T-helper 2 cell (primary cell): Measurements from ENCODE around the gene SYNM.
"Not testable (repeated sequence)": the region's sequence is repeated elsewhere in the genome, so short reads cannot be mapped to it uniquely, and the experiment has no call there.

Source experiments
- DNase-seq, 5 experiments: peaks; one replicate each; pipeline versions ENCODE4 v3.0.0 to v3.0.0-alpha.2; 2012 to 2022
- total RNA-seq, 2 donors: gene quantifications; one replicate each; lab custom pipeline; 2026; lab: John Stamatoyannopoulos, UW

The SYNM gene, protein sequence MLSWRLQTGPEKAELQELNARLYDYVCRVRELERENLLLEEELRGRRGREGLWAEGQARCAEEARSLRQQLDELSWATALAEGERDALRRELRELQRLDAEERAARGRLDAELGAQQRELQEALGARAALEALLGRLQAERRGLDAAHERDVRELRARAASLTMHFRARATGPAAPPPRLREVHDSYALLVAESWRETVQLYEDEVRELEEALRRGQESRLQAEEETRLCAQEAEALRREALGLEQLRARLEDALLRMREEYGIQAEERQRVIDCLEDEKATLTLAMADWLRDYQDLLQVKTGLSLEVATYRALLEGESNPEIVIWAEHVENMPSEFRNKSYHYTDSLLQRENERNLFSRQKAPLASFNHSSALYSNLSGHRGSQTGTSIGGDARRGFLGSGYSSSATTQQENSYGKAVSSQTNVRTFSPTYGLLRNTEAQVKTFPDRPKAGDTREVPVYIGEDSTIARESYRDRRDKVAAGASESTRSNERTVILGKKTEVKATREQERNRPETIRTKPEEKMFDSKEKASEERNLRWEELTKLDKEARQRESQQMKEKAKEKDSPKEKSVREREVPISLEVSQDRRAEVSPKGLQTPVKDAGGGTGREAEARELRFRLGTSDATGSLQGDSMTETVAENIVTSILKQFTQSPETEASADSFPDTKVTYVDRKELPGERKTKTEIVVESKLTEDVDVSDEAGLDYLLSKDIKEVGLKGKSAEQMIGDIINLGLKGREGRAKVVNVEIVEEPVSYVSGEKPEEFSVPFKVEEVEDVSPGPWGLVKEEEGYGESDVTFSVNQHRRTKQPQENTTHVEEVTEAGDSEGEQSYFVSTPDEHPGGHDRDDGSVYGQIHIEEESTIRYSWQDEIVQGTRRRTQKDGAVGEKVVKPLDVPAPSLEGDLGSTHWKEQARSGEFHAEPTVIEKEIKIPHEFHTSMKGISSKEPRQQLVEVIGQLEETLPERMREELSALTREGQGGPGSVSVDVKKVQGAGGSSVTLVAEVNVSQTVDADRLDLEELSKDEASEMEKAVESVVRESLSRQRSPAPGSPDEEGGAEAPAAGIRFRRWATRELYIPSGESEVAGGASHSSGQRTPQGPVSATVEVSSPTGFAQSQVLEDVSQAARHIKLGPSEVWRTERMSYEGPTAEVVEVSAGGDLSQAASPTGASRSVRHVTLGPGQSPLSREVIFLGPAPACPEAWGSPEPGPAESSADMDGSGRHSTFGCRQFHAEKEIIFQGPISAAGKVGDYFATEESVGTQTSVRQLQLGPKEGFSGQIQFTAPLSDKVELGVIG (N-terminal part only)
- total RNA-seq, result 1.2 to 5.5 reads per million in 2 donors

DNA sequence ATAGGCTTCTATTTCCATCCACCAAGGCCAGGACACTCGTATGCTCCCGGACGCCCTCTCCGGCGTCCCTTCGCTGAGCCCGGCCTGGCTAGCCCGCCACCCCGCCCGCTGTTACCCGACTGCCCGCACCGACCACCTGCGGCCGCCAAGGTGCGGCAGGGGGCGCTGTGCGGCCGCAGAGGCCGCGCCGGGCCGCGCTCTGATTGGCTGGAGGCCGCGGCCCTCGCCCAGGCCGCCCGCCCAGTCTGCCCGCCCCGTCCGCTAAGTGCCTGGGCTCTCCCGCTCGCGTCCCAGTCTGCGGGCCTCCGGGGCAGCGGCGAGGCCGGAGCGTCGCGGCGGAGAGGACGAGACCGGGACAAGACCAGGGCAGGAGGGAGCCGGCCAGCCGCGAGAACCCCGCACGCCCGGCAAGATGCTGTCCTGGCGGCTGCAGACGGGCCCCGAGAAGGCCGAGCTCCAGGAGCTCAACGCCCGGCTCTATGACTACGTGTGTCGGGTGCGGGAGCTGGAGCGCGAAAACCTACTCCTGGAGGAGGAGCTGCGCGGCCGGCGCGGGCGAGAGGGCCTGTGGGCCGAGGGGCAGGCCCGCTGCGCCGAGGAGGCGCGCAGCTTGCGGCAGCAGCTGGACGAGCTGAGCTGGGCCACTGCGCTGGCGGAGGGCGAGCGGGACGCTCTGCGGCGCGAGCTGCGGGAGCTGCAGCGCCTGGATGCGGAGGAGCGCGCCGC lies at the start of gene SYNM:
SYNM (plus strand) TSS at position 293 of the 726 bp plus-strand sequence; CDS start at position 413, 120 bp downstream.
- DNase-seq, result peak in 1 of 5 experiments; percentile 23

DNA sequence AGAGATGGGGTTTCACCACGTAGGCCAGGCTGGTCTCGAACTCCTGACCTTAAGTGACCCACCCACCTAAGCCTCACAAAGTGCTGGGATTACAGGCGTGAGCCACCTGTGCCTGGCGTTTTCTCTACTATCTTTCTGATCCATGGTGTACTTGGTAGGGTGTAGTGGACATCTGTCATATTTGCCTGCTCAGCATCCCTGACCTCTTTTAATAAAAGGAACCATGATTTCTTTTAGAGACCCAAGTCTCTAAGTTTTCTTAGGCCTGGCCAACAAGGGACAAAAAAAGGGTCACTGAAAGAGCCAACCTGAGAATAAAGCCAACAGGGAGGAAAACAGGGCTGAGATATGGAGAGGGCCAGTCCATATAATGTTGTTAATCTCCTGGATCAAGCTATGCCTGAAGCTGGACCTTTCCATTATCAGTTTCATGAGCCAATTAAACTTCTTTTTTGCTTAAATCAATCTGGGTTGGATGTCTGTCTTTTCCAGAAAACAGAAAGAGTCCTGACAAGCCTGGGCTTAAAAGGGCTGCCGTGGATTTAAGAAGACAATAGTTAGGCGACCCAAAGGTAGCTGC lies 49.2 kb upstream of the SYNM start:
- DNase-seq, result no peak

DNA sequence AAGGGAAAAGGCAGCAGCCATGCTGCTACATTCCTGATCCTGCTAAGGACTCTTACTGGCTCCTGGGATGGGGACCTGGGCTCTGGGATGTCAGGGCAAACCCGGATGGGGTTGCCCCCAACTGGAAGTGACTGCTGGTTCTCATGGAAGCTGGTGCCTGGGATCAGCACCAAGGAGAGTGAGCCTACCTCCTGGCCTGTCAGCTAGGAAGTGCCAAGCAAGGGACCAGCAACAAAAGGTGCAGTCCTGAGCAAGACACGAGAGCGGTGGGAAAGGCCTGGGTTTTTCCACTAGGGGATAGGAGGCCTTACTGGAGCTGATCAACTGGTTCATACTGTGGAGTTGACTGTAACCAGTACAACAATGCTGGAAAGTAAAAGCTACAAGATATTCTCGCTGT lies 47.9 kb upstream of the SYNM start:
- DNase-seq, result no peak

DNA sequence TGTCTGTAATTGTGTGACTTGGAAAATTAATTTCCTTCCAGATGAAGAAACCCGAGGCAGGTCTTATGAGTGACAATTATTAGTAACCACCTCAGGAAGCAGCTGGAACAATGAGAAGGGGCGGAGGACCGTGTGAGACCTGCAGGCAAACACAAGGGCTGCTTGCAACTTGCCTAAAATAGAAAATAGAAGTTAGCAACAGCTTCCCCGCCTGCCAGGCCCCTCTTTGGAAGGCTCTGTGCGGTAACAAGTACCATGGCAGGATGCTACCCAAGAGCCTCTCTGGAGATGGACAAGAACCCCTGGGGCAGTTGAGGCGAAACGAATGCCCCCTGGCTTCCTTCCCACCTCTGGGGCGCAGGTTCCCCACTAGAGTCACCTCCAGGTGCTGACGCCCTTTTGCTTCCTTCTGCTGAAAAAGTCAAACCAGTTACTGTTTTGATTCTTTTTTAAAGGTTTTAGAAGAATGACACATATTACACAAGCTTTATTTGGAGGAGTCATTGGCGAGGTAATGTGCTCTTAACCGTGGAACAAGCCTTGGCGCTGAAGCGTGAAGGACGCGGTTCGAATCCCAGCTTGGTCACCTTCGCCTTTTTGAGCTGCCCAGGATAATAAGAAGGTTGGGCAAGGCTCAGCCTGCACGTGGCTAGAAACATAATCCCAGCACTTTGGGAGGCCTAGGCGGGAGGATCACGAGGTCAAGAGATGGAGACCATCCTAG lies 47.0 kb upstream of the SYNM start:
- no peak for DNase-seq

DNA sequence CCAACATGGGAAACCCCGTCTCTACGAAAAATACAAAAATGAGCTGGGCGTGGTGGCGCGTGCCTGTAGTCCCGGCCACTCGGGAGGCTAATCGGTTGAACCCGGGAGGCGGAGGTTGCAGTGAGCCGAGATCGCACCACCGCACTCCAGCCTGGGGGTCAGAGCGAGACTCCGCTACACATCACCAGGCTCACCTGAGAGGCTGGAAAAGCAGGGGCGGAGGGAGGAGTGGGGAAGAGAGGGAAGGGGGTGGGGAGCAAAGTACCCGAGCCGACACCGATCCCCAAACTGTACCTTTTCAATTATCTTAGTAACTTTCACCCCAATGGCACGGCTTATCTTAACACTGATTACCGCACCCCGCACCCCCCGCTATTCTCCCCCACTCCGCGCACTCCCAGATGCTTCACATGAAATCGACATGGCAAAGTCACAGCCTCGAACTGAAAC lies 46.4 kb upstream of the SYNM start:
- DNase-seq, result no peak

DNA sequence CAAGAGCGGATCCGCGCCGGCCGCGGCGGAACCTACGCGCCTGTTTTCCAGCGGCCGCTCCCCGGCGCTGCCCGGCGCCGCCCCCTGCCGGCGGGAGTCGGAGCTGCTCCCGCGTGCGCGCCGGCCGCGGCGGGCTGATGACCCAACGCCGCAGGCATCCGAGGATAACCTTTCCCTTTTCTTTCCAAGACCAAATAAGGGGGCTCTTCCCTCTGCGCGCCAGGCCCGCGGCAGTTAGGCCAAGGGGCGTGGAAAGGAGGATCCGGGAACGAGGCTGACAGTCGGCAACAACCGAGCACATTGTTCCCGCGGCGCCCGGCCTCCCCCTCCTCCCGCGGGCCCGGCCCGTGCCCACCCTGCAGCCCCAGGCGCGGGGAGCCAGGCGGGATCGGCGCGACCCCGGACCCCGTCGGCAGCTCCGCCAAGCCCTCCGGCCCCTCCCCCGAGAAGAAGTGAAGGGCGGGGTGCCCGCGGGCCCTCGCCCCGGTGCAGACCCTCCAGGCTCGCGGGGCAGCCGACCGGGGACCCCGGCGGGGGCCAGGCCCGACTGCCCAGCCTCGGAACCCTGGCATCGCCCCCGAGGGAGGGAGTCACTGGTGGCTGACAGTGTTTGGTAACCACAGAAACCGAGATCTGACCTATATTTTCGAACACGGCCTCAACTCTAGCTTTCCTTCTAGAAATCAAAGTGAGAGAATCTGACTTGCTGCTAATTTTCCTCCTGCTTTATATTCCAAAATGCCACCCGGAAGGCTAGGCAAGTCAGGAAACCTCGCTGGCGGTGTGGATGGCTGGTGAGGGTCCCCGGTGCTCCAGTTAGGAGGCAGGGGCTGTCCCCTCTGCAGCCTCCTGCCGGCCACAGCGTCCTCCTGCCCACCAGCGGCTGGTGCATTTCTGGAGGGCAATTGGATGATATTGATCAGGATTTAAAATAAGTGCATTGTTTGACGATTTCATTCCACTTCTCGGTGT lies 45.6 kb upstream of the SYNM start:
- peak in 2 of 5 experiments; percentile 6 to 39 for DNase-seq

DNA sequence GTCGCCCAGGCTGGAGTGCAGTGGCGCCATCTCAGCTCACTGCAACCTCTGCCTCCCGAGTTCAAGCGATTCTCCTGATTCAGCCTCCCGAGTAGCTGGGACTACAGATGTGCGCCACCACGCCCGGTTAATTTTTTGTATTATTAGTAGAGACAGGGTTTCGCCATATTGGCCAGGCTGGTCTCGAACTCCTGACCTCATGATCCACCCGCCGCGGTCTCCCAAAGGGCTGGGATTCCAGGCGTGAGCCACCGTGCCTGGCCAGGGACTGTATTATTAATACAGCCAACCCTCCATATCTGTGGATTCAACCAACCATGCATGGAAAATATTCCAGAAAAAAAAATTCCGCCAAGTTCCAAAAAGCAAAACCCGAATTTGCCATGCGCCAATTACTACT lies 44.7 kb upstream of the SYNM start:
- DNase-seq, result not testable (repeated sequence)

DNA sequence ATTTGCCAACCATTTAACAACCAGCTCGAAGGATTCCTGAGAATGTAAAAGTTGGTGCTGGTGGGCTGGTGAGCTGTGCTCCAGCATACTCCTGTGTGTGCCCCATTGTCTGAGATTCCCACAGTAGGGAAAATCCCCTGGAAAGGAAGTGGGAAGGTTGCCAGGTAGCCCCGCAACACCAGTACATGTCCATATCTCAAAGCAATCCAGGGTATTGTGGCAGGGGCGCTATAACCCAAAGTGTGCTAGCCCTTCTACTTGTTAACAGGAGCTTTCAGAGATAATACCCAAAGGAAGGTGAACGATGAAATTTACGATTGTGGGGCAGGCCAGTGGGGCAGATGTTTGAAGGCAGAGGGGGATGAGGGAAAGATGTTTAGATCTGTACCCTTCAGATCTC lies 42.7 kb upstream of the SYNM start:
- DNase-seq, result no peak

DNA sequence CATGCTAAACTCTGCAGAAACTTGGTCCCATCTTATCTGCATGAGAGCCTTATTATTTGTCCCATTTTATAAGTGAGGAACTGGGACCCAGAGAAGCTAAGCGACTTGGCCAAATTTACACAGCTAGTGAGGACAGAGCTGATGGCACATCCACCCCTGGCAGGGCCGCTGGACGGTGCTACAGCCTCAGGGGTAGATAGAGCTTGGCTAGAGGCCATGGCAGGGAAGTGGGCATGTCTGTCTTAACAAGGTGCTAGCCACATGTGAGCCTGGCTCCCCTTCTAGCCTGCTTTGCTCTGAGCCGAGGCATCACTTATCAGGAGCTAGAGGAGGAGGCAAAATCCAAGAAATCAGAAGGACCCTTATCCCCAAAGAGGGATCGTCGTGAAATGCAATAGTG lies 36.7 kb upstream of the SYNM start:
- no peak for DNase-seq

DNA sequence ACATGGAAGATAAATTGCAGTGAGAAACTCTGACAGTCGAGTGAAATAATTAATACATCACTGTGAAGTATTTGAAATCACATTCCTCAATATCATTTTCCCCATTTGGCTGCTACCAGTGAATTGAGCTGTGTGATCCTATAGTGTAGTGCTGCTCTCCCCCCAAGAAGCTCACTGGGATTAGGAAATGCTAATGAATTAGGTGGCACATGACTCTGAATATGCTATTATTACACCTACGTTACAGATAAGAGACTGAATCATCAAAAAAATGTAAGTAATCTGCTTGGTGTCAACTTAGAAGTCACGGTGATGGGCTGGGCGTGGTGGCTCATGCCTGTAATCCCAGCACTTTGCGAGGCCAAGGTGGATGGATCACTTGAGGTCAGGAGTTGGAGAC lies 34.7 kb upstream of the SYNM start:
- DNase-seq, result no peak

DNA sequence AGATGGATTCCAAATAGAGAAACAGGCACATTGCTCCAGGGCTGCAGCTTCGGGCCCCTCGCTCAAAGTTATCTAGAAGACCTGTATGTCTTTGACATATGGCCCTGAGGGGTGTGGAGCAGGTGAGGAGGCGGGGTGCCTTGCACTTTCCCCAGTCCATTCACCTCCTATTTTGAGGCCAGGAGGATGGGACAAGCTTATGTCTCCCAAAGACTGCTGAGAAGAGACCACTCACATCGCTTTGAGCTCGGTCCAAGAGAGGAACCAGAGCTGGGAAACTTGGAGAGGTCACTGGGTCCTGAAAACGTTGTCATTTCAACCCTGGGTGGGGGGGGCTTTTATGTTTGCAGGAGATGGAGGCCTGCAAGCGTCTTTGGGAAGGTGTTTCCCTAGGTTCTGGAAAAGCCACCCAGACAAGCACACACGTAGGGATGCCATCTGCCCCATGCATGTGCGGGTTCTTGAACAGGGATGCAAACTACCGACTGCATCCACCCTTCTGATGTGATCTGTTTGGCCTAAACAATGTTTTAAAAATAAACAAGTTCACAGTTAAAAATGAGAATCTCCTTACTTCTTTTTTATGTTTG lies 33.7 kb upstream of the SYNM start:
- DNase-seq, result no peak

DNA sequence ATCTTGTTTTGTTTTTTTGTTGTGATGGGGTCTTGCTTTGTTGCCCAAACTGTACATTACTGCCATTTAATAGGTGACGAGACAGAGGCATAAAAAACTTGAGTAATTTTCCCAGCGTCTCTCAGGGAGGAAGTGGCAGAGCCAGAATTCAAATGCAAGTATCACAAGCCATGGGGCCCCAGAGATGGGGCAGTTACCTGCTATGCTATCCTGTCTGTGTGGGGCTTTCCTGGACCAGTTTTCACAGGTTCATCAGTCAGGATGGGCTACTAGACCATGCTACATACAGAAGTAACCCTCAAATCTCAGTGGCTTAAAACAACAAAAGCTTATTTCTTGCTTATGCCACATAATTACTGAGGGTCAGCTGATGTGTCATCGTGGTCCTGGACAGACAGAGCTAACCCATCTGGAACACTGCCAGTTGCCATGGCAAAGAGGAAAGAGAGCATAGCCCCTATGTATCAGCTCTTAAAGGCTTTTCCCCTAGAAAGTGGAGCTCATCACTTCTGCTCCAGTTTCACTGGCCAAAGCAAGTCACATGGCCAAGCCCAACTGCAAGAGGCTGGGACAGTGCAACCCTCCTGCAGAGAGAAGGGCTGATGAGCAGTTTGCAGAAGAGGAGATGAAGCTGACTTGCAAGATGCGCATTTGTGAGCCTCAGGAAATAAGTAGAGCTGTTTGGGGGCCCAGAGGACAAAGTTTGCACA lies 31.7 kb upstream of the SYNM start:
- no peak for DNase-seq

DNA sequence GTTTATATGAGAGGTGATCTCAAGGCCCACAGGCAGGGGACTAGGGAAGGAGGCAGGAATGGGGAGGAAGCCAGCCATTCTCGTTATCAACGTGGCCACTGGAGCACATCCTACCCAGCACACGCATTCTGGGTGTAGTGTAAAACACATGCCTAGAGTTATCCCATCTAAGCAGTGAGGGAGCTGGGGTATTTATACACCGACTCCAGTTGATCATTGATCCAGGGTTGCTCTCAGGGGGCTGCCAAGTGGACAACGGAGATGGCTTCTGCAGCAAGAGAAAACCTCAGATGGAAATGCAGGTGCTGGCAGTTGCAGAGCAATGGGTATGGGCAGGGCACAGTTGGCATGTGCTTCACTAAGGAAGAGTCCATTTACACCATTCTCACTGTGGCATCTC lies 30.4 kb upstream of the SYNM start:
- no peak for DNase-seq

DNA sequence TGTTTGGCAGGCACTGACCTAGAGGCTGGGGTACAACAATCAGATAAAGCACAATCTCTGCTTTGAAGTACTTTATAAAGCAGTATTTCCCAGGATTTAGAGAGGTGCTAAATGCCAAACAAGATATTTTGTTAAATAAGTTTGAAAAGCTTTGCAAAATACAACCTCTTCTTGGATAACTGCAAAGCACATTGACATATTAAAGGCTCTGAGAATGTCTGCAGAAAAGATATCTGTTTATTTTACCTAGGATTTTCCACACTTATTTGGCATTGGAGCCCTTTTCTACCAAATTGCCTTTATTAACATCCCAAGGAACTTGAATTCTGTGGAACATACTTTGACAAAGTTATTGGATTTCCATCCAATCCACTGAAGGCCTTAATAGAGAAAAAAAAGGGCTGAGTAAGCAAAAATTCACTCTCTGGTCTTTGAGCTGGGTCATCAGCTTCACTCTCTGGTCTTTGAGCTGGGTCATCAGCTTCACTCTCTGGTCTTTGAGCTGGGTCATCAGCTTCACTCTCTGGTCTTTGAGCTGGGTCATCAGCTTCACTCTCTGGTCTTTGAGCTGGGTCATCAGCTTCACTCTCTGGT lies 29.7 kb upstream of the SYNM start:
- DNase-seq, result not testable (repeated sequence)

DNA sequence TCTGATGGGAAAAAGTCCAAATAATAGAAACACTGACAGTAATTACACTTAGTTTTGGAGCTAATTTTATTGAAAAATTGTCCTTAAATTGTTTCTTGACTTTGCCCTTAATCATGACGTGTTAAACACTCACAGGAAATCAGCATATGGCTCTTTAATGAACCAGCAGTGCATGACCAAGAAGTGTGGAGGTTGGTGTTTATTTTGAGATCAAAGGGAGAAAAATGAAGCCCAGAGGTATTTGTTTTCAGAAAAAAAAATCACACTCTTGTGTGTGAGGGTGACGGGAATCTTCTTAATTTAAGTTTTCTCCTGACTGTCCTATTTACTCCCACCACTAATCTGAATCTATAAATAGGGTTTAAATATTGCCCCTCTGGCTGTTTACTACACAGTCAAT lies 28.8 kb upstream of the SYNM start:
- DNase-seq, result no peak

DNA sequence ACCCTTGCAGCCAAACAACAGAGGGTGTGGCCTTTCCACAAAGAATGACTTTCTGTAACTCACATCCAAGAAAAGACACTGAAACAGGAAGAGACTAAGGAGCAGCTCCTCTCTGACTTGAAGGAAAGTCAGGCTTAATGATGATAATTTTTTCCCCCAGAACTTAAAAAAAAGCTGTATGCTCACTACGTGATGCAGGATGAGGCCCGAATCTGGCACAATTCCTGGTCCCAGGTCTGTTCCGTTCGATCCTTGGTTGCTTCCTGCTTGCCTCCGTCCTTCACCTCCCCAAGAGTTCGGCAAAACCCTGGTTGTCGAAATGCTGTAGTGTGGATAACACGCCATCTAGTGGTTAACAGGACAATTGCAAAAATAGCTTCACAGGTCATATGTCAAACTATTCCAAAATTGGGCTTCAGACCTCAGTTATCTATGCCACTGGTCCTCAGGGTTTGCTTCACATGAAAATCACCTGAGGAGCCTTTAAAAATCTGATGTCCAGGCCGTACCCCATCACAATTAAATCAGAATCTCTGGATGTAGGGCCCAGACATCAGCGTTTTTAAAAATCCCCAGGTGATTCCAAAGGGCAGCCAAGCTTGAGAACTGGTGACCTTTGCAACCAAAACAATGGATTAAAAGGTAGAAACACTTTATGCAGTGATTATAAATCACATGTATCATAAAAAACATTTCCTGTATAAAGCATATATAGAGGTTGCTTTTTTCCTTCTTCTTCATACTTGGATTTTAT lies 28.1 kb upstream of the SYNM start:
- DNase-seq, result peak in 3 of 5 experiments; percentile 5 to 70 (median 30)

DNA sequence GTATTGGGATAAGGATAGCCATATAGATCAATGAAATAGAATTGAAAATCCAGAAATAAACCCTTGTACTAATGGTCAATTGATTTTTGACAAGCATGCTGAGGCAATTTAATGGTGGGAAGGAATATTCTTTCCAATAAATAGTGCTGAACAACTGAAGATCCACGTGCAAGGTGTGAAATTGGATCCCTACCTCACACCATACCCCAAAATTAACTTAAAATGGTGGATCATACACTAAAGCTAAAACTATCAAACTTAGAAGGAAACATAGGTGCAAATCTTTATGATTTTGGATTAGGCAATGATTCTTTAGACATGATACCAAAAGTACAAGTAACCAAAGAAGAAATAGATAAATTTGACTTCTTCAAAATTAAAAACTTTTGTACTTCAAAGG lies 22.1 kb upstream of the SYNM start:
- no peak for DNase-seq
